SU-DHL-6 (cell line): ENCODE results near the gene GATAD2B.
A peak's percentile ranks its signal among the peaks of the same experiment; 100 is the strongest.
"Not testable (repeated sequence)": the region's sequence is repeated elsewhere in the genome, so short reads cannot be mapped to it uniquely, and the experiment has no call there.

Source experiments
- H2AFZ ChIP-seq: fragments of 200-600 bp; sonication (generic); 2 replicates; pipeline ENCODE4 v1.6.1; 2014; ENCODE audit warnings: low read depth, mild to moderate bottlenecking, moderate library complexity, mixed read lengths, antibody characterized with exemption, low read length; ENCODE audit not compliant: severe bottlenecking
- H3F3A ChIP-seq: fragments of 200-600 bp; shearing (Covaris generic); 2 replicates; pipeline ENCODE4 v1.6.0; 2016; ENCODE audit warnings: antibody characterized with exemption, mild to moderate bottlenecking; ENCODE audit not compliant: insufficient read depth
- H3K27ac ChIP-seq: fragments of 200-600 bp; sonication (generic); 2 replicates; pipeline ENCODE4 v1.5.1; 2016; ENCODE audit warnings: low read depth, mild to moderate bottlenecking, low read length, moderate library complexity, mixed read lengths
- H3K27me3 ChIP-seq: fragments of 200-600 bp; sonication (generic), shearing (Covaris generic); 2 replicates; pipeline ENCODE4 v1.6.0; 2014; ENCODE audit warnings: mild to moderate bottlenecking, low read length
- H3K36me3 ChIP-seq: fragments of 200-600 bp; sonication (generic); 2 replicates; pipeline ENCODE4 v1.6.1; 2014; ENCODE audit warnings: mild to moderate bottlenecking, low read length, mixed read lengths
- H3K4me2 ChIP-seq: fragments of 300-600, 200-600 bp; shearing (Covaris generic), sonication (generic); 2 replicates; pipeline ENCODE4 v1.6.0; 2014; ENCODE audit warnings: low read length, low read depth, mild to moderate bottlenecking; ENCODE audit not compliant: poor library complexity, severe bottlenecking
- H3K4me3 ChIP-seq: fragments of 200-600 bp; sonication (generic); 2 replicates; pipeline ENCODE4 v1.5.1; 2014; ENCODE audit warnings: antibody characterized with exemption, low read length, mild to moderate bottlenecking, mixed read lengths; ENCODE audit not compliant: insufficient read depth, poor library complexity, severe bottlenecking
- H3K79me2 ChIP-seq: fragments of 200-600 bp; sonication (generic); 2 replicates; pipeline ENCODE4 v1.6.1; 2014; ENCODE audit warnings: mild to moderate bottlenecking, low read length, moderate library complexity; ENCODE audit not compliant: insufficient read depth
- H3K9ac ChIP-seq: fragments of 200-600 bp; sonication (generic); 2 replicates; pipeline ENCODE4 v1.7.0; 2014; ENCODE audit warnings: mild to moderate bottlenecking, low read length
- H3K9me2 ChIP-seq: fragments of 200-600 bp; sonication (generic); replicated peaks from 2 replicates; pipeline ENCODE4 v1.6.1; 2014; ENCODE audit warnings: low read length; ENCODE audit not compliant: insufficient read depth
- H3K9me3 ChIP-seq: fragments of 200-600 bp; sonication (generic); 2 replicates; pipeline ENCODE4 v1.6.1; 2014; ENCODE audit warnings: low read length, mixed read lengths; ENCODE audit not compliant: insufficient read depth
- H4K20me1 ChIP-seq: fragments of 200-600 bp; sonication (generic); 2 replicates; pipeline ENCODE4 v1.6.1; 2014; ENCODE audit warnings: low read depth, mild to moderate bottlenecking, antibody characterized with exemption, low read length, moderate library complexity, mixed read lengths
- CTCF ChIP-seq: fragments of 200-600 bp; sonication (generic); IDR thresholded peaks from one replicate; pipeline ENCODE4 v1.5.1; 2017; ENCODE audit warnings: antibody characterized with exemption, mild to moderate bottlenecking, low read length, moderate library complexity; ENCODE audit not compliant: insufficient read depth, poor library complexity, severe bottlenecking
- EZH2phosphoT487 ChIP-seq: fragments of 200-600 bp; sonication (generic), shearing (Covaris generic); conservative IDR thresholded peaks from 2 replicates; pipeline ENCODE4 v1.6.1; 2018; ENCODE audit warnings: mild to moderate bottlenecking, antibody characterized with exemption, low read length, moderate library complexity, mixed read lengths

Gene GATAD2B

DNA sequence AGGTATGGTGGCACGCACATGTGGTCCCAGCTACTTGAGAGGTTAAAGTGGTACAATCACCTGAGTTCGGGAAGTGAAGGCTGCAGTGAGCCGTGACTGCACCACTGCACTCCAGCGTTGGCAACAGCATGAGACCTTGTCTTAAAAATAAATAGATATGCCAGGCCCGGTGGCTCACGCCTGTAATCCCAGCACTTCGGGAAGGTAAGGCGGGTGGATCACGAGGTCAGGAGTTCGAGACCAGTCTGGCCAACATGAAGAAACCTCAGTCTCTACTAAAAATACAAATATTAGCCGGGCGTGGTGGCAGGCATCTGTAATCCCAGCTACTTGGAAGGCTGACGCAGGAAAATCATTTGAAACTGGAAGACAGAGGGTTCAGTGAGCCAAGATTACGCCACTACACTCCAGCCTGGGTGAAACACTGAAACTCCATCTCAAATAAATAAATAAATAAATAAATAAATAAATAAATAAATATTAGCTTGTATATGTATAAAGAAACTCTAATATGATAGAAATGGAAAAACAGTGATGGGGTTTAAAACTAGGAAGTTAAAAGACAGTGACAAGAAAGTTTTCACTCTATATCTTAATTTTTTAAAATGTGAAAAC is 18.8 kb downstream of the GATAD2B start:
- H3K36me3 ChIP-seq: peaks cover 13% of the 10 kb centered on the region
- peaks cover 99% of the 10 kb centered on the region for H3K79me2 ChIP-seq
- no peak overlapping the region for H2AFZ ChIP-seq
- no peaks in the 10 kb centered on the region for H3K9me3 ChIP-seq
- peak overlapping the region; percentile 24 for H3K4me2 ChIP-seq
- no peaks in the 10 kb centered on the region for H3K9me2 ChIP-seq
- peaks cover 29% of the 10 kb centered on the region for H3F3A ChIP-seq
- H3K9ac ChIP-seq: no peak overlapping the region
- no peak for TF ChIP-seq EZH2phosphoT487
- TF ChIP-seq CTCF: no peak
- no peaks in the 10 kb centered on the region; the same call in 1 of the 2 replicates for H4K20me1 ChIP-seq
- H3K27ac ChIP-seq: peak overlapping the region; percentile 37; the same call in 1 of the 2 replicates
- no peaks in the 10 kb centered on the region for H3K27me3 ChIP-seq
- no peak overlapping the region for H3K4me3 ChIP-seq

- peaks cover 9% of the 10 kb centered on the region for H3K36me3 ChIP-seq
- no peak overlapping the region for H3K4me3 ChIP-seq
- H3K79me2 ChIP-seq: peaks cover 97% of the 10 kb centered on the region
- no peaks in the 10 kb centered on the region for H3K27me3 ChIP-seq
- H2AFZ ChIP-seq: no peak overlapping the region
- no peaks in the 10 kb centered on the region for H4K20me1 ChIP-seq
- peak overlapping the region; percentile 40; the same call in 1 of the 2 replicates for H3K27ac ChIP-seq
- no peak overlapping the region for H3K9ac ChIP-seq
- H3K9me3 ChIP-seq: no peaks in the 10 kb centered on the region
- TF ChIP-seq CTCF (no peak), EZH2phosphoT487 (no peak)
- peaks cover 58% of the 10 kb centered on the region for H3F3A ChIP-seq
- no peak overlapping the region for H3K4me2 ChIP-seq
- H3K9me2 ChIP-seq: no peaks in the 10 kb centered on the region
Observed at GRCh38 chr1:153899509-153899908, 23.3 kb downstream of the GATAD2B start.

GRCh38 chr1:153895866-153896265 is 26.9 kb downstream of the GATAD2B start:
- not testable (repeated sequence) for H3K4me3 ChIP-seq, H3K27me3 ChIP-seq, H2AFZ ChIP-seq, H3K9me3 ChIP-seq, H4K20me1 ChIP-seq, H3K36me3 ChIP-seq, H3K9me2 ChIP-seq
- Histone ChIP-seq H3F3A (peaks cover 65% of the 10 kb centered on the region), H3K4me2 (peak overlapping the region; percentile 44), H3K9ac (0 out of 2 replicates have a peak overlapping the region, but pooled peaks have one; percentile 9), H3K79me2 (peaks cover 98% of the 10 kb centered on the region), H3K27ac (peak overlapping the region; percentile 78)

- H3K9me2 ChIP-seq, H3K27me3 ChIP-seq: not testable (repeated sequence)
Observed at GRCh38 chr1:153891042-153891441, 31.7 kb downstream of the GATAD2B start.

More at GRCh38 chr1:153891042-153891441, 31.7 kb downstream of the GATAD2B start:
- Histone ChIP-seq H3K79me2 (peaks cover 98% of the 10 kb centered on the region), H3F3A (peaks cover 36% of the 10 kb centered on the region)
- not testable (repeated sequence) for H2AFZ ChIP-seq, H3K9ac ChIP-seq, H3K36me3 ChIP-seq, H4K20me1 ChIP-seq, H3K4me2 ChIP-seq, H3K9me3 ChIP-seq, H3K4me3 ChIP-seq, H3K27ac ChIP-seq
